HG03520 (cell line): Measurements from ENCODE around the gene LRCH1.
A peak's percentile ranks its signal among the peaks of the same experiment; 100 is the strongest.

ENCODE experiments used
- ATAC-seq: cut with Tn5 transposase; IDR thresholded peaks from one replicate; pipeline ENCODE4 v1.9.1; 2021; ENCODE audit warnings: mild to moderate bottlenecking, moderate library complexity; ENCODE audit not compliant: unreplicated experiment

Gene LRCH1

GRCh38 chr13:46561286-46561685 lies 8.3 kb downstream of the LRCH1 start:
- no peak for ATAC-seq

- no peak for ATAC-seq
Measured at GRCh38 chr13:46561691-46562090, 8.7 kb downstream of the LRCH1 start.

- ATAC-seq, result no peak
Measured at GRCh38 chr13:46562152-46562551, 9.2 kb downstream of the LRCH1 start.

- ATAC-seq, result no peak
Measured at GRCh38 chr13:46562581-46562980, 9.6 kb downstream of the LRCH1 start.

- no peak for ATAC-seq
Measured at GRCh38 chr13:46565808-46566750, 13.1 kb downstream of the LRCH1 start.

GRCh38 chr13:46567671-46568070 lies 14.7 kb downstream of the LRCH1 start:
- no peak for ATAC-seq

- no peak for ATAC-seq
Measured at GRCh38 chr13:46569456-46569855, 16.5 kb downstream of the LRCH1 start.

GRCh38 chr13:46570273-46570672 lies 17.3 kb downstream of the LRCH1 start:
- ATAC-seq, result no peak

- peak; percentile 53 for ATAC-seq
Measured at GRCh38 chr13:46571189-46571908, 18.4 kb downstream of the LRCH1 start.

- ATAC-seq, result no peak
Measured at GRCh38 chr13:46571909-46572595, 19.1 kb downstream of the LRCH1 start.

GRCh38 chr13:46572752-46573431 lies 19.9 kb downstream of the LRCH1 start:
- ATAC-seq, result peak; percentile 34

GRCh38 chr13:46575301-46575771 lies 22.4 kb downstream of the LRCH1 start:
- peak; percentile 35 for ATAC-seq

GRCh38 chr13:46575818-46576221 lies 22.9 kb downstream of the LRCH1 start:
- ATAC-seq, result no peak

- ATAC-seq, result no peak
Measured at GRCh38 chr13:46576762-46577161, 23.8 kb downstream of the LRCH1 start.

- ATAC-seq, result no peak
Measured at GRCh38 chr13:46577696-46578589, 25.0 kb downstream of the LRCH1 start.

GRCh38 chr13:46578590-46578975 lies 25.6 kb downstream of the LRCH1 start:
- no peak for ATAC-seq

GRCh38 chr13:46580362-46580839 lies 27.4 kb downstream of the LRCH1 start:
- ATAC-seq, result no peak

GRCh38 chr13:46582190-46582589 lies 29.2 kb downstream of the LRCH1 start:
- no peak for ATAC-seq

- no peak for ATAC-seq
Measured at GRCh38 chr13:46586751-46587514, 34.0 kb downstream of the LRCH1 start.
